Activated T-helper 1 cell treated with anti-CD3 and anti-CD28 coated beads, Interleukin-2, amount 50 U/mL, for 16 hours (primary cell): ENCODE data around the gene RBM3.
A peak's percentile ranks its signal among the peaks of the same experiment; 100 is the strongest.

Source experiments
- DNase-seq, 2 donors: peaks; one replicate each; pipeline ENCODE4 v3.0.0-alpha.2; 2020; ENCODE audit warnings: low read depth in 1 of 2, low spot score in 1 of 2

Gene RBM3

GRCh38 chrX:48576108-48576507 lies 1.8 kb downstream of the RBM3 start:
- no peak for DNase-seq

GRCh38 chrX:48578661-48579128 lies 4.4 kb downstream of the RBM3 start:
- no peak for DNase-seq

GRCh38 chrX:48579259-48579658 lies 5.0 kb downstream of the RBM3 start:
- DNase-seq, result no peak

GRCh38 chrX:48580662-48581061 lies 6.4 kb downstream of the RBM3 start:
- no peak for DNase-seq

- no peak for DNase-seq
Measured at GRCh38 chrX:48584698-48585097, 10.4 kb downstream of the RBM3 start.

GRCh38 chrX:48589482-48590162 lies 15.3 kb downstream of the RBM3 start:
- no peak for DNase-seq

- DNase-seq, result no peak
Measured at GRCh38 chrX:48590203-48591103, 16.2 kb downstream of the RBM3 start.

GRCh38 chrX:48591255-48591791 lies 17.0 kb downstream of the RBM3 start:
- no peak for DNase-seq

GRCh38 chrX:48592971-48593370 lies 18.7 kb downstream of the RBM3 start:
- no peak for DNase-seq

GRCh38 chrX:48595929-48596328 lies 21.6 kb downstream of the RBM3 start:
- no peak for DNase-seq

GRCh38 chrX:48597353-48598264 lies 23.3 kb downstream of the RBM3 start, which contains the start of gene WDR13:
TSS of gene WDR13 (plus strand) at chrX:48597492. CDS start at chrX:48597997, 505 bp downstream.
- peak; percentile 77 to 82 for DNase-seq

- no peak for DNase-seq
Measured at GRCh38 chrX:48598614-48599013, 24.3 kb downstream of the RBM3 start.

GRCh38 chrX:48599341-48599740 lies 25.1 kb downstream of the RBM3 start:
- DNase-seq, result no peak

- no peak for DNase-seq
Measured at GRCh38 chrX:48600226-48600625, 25.9 kb downstream of the RBM3 start.

- DNase-seq, result no peak
Measured at GRCh38 chrX:48601741-48602394, 27.6 kb downstream of the RBM3 start.

GRCh38 chrX:48604701-48605100 lies 30.4 kb downstream of the RBM3 start:
- no peak for DNase-seq

- no peak for DNase-seq
Measured at GRCh38 chrX:48606091-48606490, 31.8 kb downstream of the RBM3 start.

GRCh38 chrX:48611703-48612102 lies 37.4 kb downstream of the RBM3 start:
- no peak for DNase-seq

- DNase-seq, result no peak
Measured at GRCh38 chrX:48613502-48614160, 39.3 kb downstream of the RBM3 start.

- no peak for DNase-seq
Measured at GRCh38 chrX:48616576-48616975, 42.3 kb downstream of the RBM3 start.
